GM18951 (cell line): Measurements from ENCODE around the gene MITF.

Source experiments
- POLR2A ChIP-seq: IDR thresholded peaks from 4 replicates; pipeline ENCODE4 v1.6.1; 2011; ENCODE audit warnings: mild to moderate bottlenecking; ENCODE audit not compliant: insufficient read length, insufficient read depth; ENCODE audit errors: extremely low read depth
- in situ Hi-C: fragments of 300-500 bp; cut with MboI; formaldehyde crosslinking; loops from one replicate; pipeline ENCODE4 v1.12.0; 2022; ENCODE audit warnings: low sequenced_read_pairs, mixed read lengths, inconsistent platforms; ENCODE audit not compliant: unreplicated experiment

The MITF gene

GRCh38 chr3:69828817-69829216 lies 89.6 kb downstream of the MITF start:
- TF ChIP-seq POLR2A, result no peak
- in situ Hi-C loops, result no loop called here

- TF ChIP-seq POLR2A, result no peak
- in situ Hi-C loops, result no loop called here
Observed at GRCh38 chr3:69830147-69830546, 90.9 kb downstream of the MITF start.

GRCh38 chr3:69831737-69832136 lies 92.5 kb downstream of the MITF start:
- TF ChIP-seq POLR2A, result no peak
- in situ Hi-C loops, result no loop called here

GRCh38 chr3:69833591-69833990 lies 94.3 kb downstream of the MITF start:
- TF ChIP-seq POLR2A, result no peak
- in situ Hi-C loops, result no loop called here

GRCh38 chr3:69838217-69838616 lies 99.0 kb downstream of the MITF start:
- in situ Hi-C loops, result no loop called here
- TF ChIP-seq POLR2A, result no peak

- no peak for TF ChIP-seq POLR2A
- in situ Hi-C loops, result no loop called here
Observed at GRCh38 chr3:69838696-69839515, 99.6 kb downstream of the MITF start.

- no peak for TF ChIP-seq POLR2A
- in situ Hi-C loops, result no loop called here
Observed at GRCh38 chr3:69842351-69842750, 103.1 kb downstream of the MITF start.

- in situ Hi-C loops, result no loop called here
- TF ChIP-seq POLR2A, result no peak
Observed at GRCh38 chr3:69842789-69843188, 103.5 kb downstream of the MITF start.

GRCh38 chr3:69844706-69845105 lies 105.4 kb downstream of the MITF start:
- no peak for TF ChIP-seq POLR2A
- in situ Hi-C loops, result no loop called here

- no peak for TF ChIP-seq POLR2A
- in situ Hi-C loops, result no loop called here
Observed at GRCh38 chr3:69847303-69847702, 108.0 kb downstream of the MITF start.

- no peak for TF ChIP-seq POLR2A
- in situ Hi-C loops, result no loop called here
Observed at GRCh38 chr3:69848113-69848512, 108.8 kb downstream of the MITF start.

- in situ Hi-C loops, result no loop called here
- TF ChIP-seq POLR2A, result no peak
Observed at GRCh38 chr3:69850849-69851248, 111.6 kb downstream of the MITF start.

- TF ChIP-seq POLR2A, result no peak
- in situ Hi-C loops, result no loop called here
Observed at GRCh38 chr3:69853027-69853426, 113.8 kb downstream of the MITF start.

GRCh38 chr3:69855436-69856162 lies 116.3 kb downstream of the MITF start:
- no peak for TF ChIP-seq POLR2A
- in situ Hi-C loops, result no loop called here

GRCh38 chr3:69856965-69857705 lies 117.9 kb downstream of the MITF start:
- no peak for TF ChIP-seq POLR2A
- in situ Hi-C loops, result no loop called here
